SKM-1 (cell line): ENCODE data around the gene PDK1.
A peak's percentile ranks its signal among the peaks of the same experiment; 100 is the strongest.
"Not testable (repeated sequence)": the region's sequence is repeated elsewhere in the genome, so short reads cannot be mapped to it uniquely, and the experiment has no call there.

ENCODE experiments used
- DNase-seq: peaks from one replicate; lab custom pipeline; 2025; ENCODE audit not compliant: unreplicated experiment; lab: John Stamatoyannopoulos, UW

Gene PDK1

GRCh38 chr2:172552547-172553291 is 3.2 kb upstream of the PDK1 start:
- no peak for DNase-seq

- DNase-seq: no peak
Observed at GRCh38 chr2:172554352-172555271, 1.3 kb upstream of the PDK1 start.

- no peak for DNase-seq
Observed at GRCh38 chr2:172555272-172555521, 693 bp upstream of the PDK1 start.

- peak; percentile 33 for DNase-seq
Observed at GRCh38 chr2:172556284-172557033, 569 bp downstream of the PDK1 start.

- DNase-seq: no peak
Observed at GRCh38 chr2:172558372-172558771, 2.5 kb downstream of the PDK1 start.

GRCh38 chr2:172560721-172561120 is 4.8 kb downstream of the PDK1 start:
- no peak for DNase-seq

GRCh38 chr2:172561270-172561669 is 5.4 kb downstream of the PDK1 start:
- DNase-seq: no peak

- no peak for DNase-seq
Observed at GRCh38 chr2:172562298-172562697, 6.4 kb downstream of the PDK1 start.

GRCh38 chr2:172564376-172564775 is 8.5 kb downstream of the PDK1 start:
- DNase-seq: no peak

- no peak for DNase-seq
Observed at GRCh38 chr2:172571245-172571644, 15.4 kb downstream of the PDK1 start.

- DNase-seq: no peak
Observed at GRCh38 chr2:172572981-172573380, 17.1 kb downstream of the PDK1 start.

GRCh38 chr2:172574965-172575364 is 19.1 kb downstream of the PDK1 start:
- DNase-seq: no peak

- no peak for DNase-seq
Observed at GRCh38 chr2:172578054-172578453, 22.2 kb downstream of the PDK1 start.

- DNase-seq: no peak
Observed at GRCh38 chr2:172578860-172579512, 23.1 kb downstream of the PDK1 start.

GRCh38 chr2:172580544-172580943 is 24.7 kb downstream of the PDK1 start:
- no peak for DNase-seq

GRCh38 chr2:172582656-172583055 is 26.8 kb downstream of the PDK1 start:
- no peak for DNase-seq

- no peak for DNase-seq
Observed at GRCh38 chr2:172586245-172586891, 30.5 kb downstream of the PDK1 start.

GRCh38 chr2:172587231-172587630 is 31.3 kb downstream of the PDK1 start:
- not testable (repeated sequence) for DNase-seq

GRCh38 chr2:172588931-172589330 is 33.0 kb downstream of the PDK1 start:
- DNase-seq: no peak

- DNase-seq: not testable (repeated sequence)
Observed at GRCh38 chr2:172591386-172591785, 35.5 kb downstream of the PDK1 start.

GRCh38 chr2:172592190-172592589 is 36.3 kb downstream of the PDK1 start:
- not testable (repeated sequence) for DNase-seq
